ENCODE data around the gene PCDHGA7. TPM values are rescaled to one million over a fixed set of nuclear protein-coding genes. Genes with fewer than 3 reads are reported as not detected.

Gene PCDHGA7
- total RNA-seq, 1 experiment from 2014 or later, result 0.43 TPM

- H3K4me1 Mint-ChIP-seq (ENCODE audit: low read depth, unreplicated experiment), result no peaks in the 10 kb centered on the region
- H3K9me3 Mint-ChIP-seq (ENCODE audit: unreplicated experiment), result peaks cover 21% of the 10 kb centered on the region
- Histone ChIP-seq H3K9me3 (no peaks in the 10 kb centered on the region; the same call in 1 of the 2 replicates), H3K27me3 (replicated peaks; ENCODE audit: control insufficient read depth, insufficient read depth, low read length) (no peaks in the 10 kb centered on the region), H3K36me3 (ENCODE audit: control insufficient read depth, insufficient read depth, low read length) (no peaks in the 10 kb centered on the region), H3K4me3 (ENCODE audit: low read depth, low read length) (no peak overlapping the region), H3K4me1 (no peaks in the 10 kb centered on the region)
- POLR2A ChIA-PET, result no interaction called here
- no TSS peak for BruUV-seq (replicated peaks)
- no peaks in the 10 kb centered on the region for H3K27me3 Mint-ChIP-seq (ENCODE audit: insufficient read depth, unreplicated experiment)
- CTCF ChIA-PET, result no interaction called here
- no peak for DNase-seq
- TF ChIP-seq CTCF (IDR thresholded peaks at IDR 0.05; ENCODE audit: insufficient read depth in 1 of 2, low read depth in 1 of 2, low read length in 1 of 2, severe bottlenecking in 1 of 2, unreplicated experiment in 1 of 2), result no peak
- no peak overlapping the region for H3K4me3 Mint-ChIP-seq (ENCODE audit: unreplicated experiment)
- no peak overlapping the region for H3K27ac Mint-ChIP-seq (ENCODE audit: unreplicated experiment)
- intact Hi-C loops (cut with micrococcal nuclease; ENCODE audit: unreplicated experiment), result no loop called here
- no peaks in the 10 kb centered on the region for H3K36me3 Mint-ChIP-seq (ENCODE audit: insufficient read depth, unreplicated experiment)
Observed at GRCh38 chr5:141366016-141366896, 16.3 kb upstream of the PCDHGA7 start.

GRCh38 chr5:141369994-141370848 lies 12.3 kb upstream of the PCDHGA7 start, which contains the start of gene PCDHGB3:
Gene PCDHGB3 (plus strand): TSS chr5:141370242. CDS start chr5:141370395, 153 bp downstream.
- peaks cover 7% of the 10 kb centered on the region for H3K9me3 Mint-ChIP-seq (ENCODE audit: unreplicated experiment)
- H3K36me3 Mint-ChIP-seq (ENCODE audit: insufficient read depth, unreplicated experiment), result no peaks in the 10 kb centered on the region
- intact Hi-C loops (cut with micrococcal nuclease; ENCODE audit: unreplicated experiment), result no loop called here
- Histone ChIP-seq H3K27me3 (replicated peaks; ENCODE audit: control insufficient read depth, insufficient read depth, low read length) (no peaks in the 10 kb centered on the region), H3K36me3 (ENCODE audit: control insufficient read depth, insufficient read depth, low read length) (no peaks in the 10 kb centered on the region), H3K9me3 (no peaks in the 10 kb centered on the region; the same call in 1 of the 2 replicates), H3K4me3 (ENCODE audit: low read depth, low read length) (no peak within 1 kb of the TSS), H3K4me1 (no peaks in the 10 kb centered on the region)
- no peak for TF ChIP-seq CTCF (IDR thresholded peaks at IDR 0.05; ENCODE audit: insufficient read depth in 1 of 2, low read depth in 1 of 2, low read length in 1 of 2, severe bottlenecking in 1 of 2, unreplicated experiment in 1 of 2)
- H3K4me3 Mint-ChIP-seq (ENCODE audit: unreplicated experiment), result no peak within 1 kb of the TSS
- CTCF ChIA-PET, result interaction anchor here (0.9 to 1.8 kb wide), 7 partner anchors 27 to 194 kb away, joined by 3 to 8 read pairs (median 5); partner anchors contain the start of genes PCDHB14, PCDHGB5 and TAF7
- DNase-seq, result peak in 1 of 2 experiments; percentile 19
- no peaks in the 10 kb centered on the region for H3K4me1 Mint-ChIP-seq (ENCODE audit: low read depth, unreplicated experiment)
- POLR2A ChIA-PET, result no interaction called here
- BruUV-seq (replicated peaks), result no TSS peak
- no peaks in the 10 kb centered on the region for H3K27me3 Mint-ChIP-seq (ENCODE audit: insufficient read depth, unreplicated experiment)
- no peak within 1 kb of the TSS for H3K27ac Mint-ChIP-seq (ENCODE audit: unreplicated experiment)

Measured in Caco-2 (cell line).